Colonic mucosa (tissue), 4 donors: ENCODE results near the gene C1QTNF9. TPM values are rescaled to one million over a fixed set of nuclear protein-coding genes. Genes with fewer than 3 reads are reported as not detected.

Source experiments
- DNase-seq: peaks from one replicate; pipeline ENCODE4 v3.0.0-alpha.2; 2020
- H3K27ac ChIP-seq: fragments of 200-600 bp; one replicate; pipeline ENCODE4 v1.8.0; 2021
- H3K27me3 ChIP-seq: fragments of 200-600 bp; one replicate; pipeline ENCODE4 v1.8.0; 2021
- H3K36me3 ChIP-seq: fragments of 200-600 bp; one replicate; pipeline ENCODE4 v1.8.0; 2021
- H3K4me1 ChIP-seq: fragments of 200-600 bp; one replicate; pipeline ENCODE4 v1.8.0; 2021; ENCODE audit warnings: mild to moderate bottlenecking
- H3K4me3 ChIP-seq: fragments of 200-600 bp; one replicate; pipeline ENCODE4 v1.8.0; 2021
- H3K9ac ChIP-seq, 2 donors: one replicate each; pipeline ENCODE4 v1.7.0; 2013; ENCODE audit warnings: control low read depth in 2 of 2, low read depth in 2 of 2, low read length in 2 of 2
- H3K9me3 ChIP-seq: fragments of 200-600 bp; one replicate; pipeline ENCODE4 v1.8.0; 2021
- intact Hi-C: fragments of 100-400 bp; cut with DNase I; formaldehyde crosslinking; loops from one replicate; pipeline ENCODE4 v1.14.1; 2022
- total RNA-seq, 2 donors: library from RNA; stranded (reverse); fragmentation: NEBNext Ultra II Directional in 1 of 2; extraction: Animal tissue kit (Norgen Biotek cat#: 25700) in 1 of 2; gene quantifications; one replicate each; pipeline ENCODE4 v1.2.1, GENCODE V29; 2021
- TF ChIP-seq, protein P1 (sequence below): fragments of 200-600 bp; IDR thresholded peaks from one replicate; pipeline ENCODE4 v1.8.0; 2022; ENCODE audit warnings: antibody characterized with exemption, mild to moderate bottlenecking
- donor health status: healthy.
- donor health status: DM: no; HTN: no; CAD: no.
- donor health status: DM: no; HTN: no; CAD: no.

C1QTNF9 gene
- total RNA-seq, 2 donors from 2014 or later = 0.19 TPM; not detected in 1

DNA sequence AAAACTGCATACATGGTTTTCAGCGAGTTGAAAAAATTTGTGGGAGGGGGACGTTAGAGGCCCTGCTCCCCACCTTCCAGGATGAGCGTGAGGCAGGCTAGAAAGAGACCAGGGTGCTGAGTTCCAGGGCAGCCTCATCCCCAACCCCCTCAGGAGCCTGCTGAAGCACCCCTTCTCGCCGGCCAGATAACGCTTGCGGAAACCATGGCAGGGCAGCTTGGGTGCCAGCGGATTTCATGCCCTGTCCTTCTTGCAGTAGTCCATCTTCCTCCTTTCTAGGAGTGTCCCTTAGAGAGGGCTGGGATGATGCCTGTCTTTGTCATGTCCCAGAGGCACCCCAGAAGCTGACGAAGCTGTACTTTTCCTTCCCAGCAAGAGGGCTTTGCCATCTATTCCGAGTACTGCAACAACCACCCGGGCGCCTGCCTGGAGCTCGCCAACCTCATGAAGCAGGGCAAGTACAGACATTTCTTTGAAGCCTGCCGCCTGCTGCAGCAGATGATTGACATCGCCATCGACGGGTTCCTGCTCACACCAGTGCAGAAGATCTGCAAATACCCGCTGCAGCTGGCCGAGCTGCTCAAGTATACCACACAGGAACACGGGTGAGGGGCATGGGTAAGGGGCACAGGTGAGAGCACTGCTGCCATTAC is 19.0 kb upstream of the C1QTNF9 start:
- intact Hi-C loops = no loop called here

DNA sequence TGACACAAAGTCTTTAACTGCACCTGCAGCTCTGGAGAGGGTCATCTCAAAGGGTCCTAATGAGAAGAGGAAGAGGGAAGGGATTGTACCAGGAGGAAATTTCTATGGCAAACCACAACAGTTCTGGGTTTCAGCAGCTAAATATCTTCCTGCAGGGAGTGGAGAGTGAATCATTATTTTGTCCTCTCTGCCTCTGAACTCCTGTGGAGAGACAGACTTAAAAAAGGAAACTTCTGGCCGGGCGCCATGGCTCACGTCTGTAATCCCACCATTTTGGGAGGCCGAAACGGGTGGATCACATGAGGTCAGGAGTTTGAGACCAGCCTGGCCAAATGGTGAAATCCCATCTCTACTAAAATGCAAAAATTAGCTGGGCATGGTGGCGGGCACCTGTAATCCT is 16.9 kb upstream of the C1QTNF9 start:
- Histone ChIP-seq H3K36me3 (peaks cover 44% of the 10 kb centered on the region), H3K4me1 (no peaks in the 10 kb centered on the region), H3K9ac (no peak overlapping the region), H3K9me3 (no peaks in the 10 kb centered on the region), H3K27me3 (no peaks in the 10 kb centered on the region), H3K27ac (no peak overlapping the region), H3K4me3 (no peak overlapping the region)
- no peak for DNase-seq
- TF ChIP-seq, protein P1, sequence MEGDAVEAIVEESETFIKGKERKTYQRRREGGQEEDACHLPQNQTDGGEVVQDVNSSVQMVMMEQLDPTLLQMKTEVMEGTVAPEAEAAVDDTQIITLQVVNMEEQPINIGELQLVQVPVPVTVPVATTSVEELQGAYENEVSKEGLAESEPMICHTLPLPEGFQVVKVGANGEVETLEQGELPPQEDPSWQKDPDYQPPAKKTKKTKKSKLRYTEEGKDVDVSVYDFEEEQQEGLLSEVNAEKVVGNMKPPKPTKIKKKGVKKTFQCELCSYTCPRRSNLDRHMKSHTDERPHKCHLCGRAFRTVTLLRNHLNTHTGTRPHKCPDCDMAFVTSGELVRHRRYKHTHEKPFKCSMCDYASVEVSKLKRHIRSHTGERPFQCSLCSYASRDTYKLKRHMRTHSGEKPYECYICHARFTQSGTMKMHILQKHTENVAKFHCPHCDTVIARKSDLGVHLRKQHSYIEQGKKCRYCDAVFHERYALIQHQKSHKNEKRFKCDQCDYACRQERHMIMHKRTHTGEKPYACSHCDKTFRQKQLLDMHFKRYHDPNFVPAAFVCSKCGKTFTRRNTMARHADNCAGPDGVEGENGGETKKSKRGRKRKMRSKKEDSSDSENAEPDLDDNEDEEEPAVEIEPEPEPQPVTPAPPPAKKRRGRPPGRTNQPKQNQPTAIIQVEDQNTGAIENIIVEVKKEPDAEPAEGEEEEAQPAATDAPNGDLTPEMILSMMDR = no peak
- intact Hi-C loops = no loop called here

More for the DNA sequence above, 19.0 kb upstream of the C1QTNF9 start:
- TF ChIP-seq, protein P1 = no peak
- peaks cover 32% of the 10 kb centered on the region for H3K36me3 ChIP-seq
- DNase-seq = no peak
- H3K27ac ChIP-seq = no peak overlapping the region
- H3K4me1 ChIP-seq = no peaks in the 10 kb centered on the region
- no peak overlapping the region for H3K9ac ChIP-seq
- no peaks in the 10 kb centered on the region for H3K27me3 ChIP-seq
- no peaks in the 10 kb centered on the region for H3K9me3 ChIP-seq
- no peak overlapping the region for H3K4me3 ChIP-seq

DNA sequence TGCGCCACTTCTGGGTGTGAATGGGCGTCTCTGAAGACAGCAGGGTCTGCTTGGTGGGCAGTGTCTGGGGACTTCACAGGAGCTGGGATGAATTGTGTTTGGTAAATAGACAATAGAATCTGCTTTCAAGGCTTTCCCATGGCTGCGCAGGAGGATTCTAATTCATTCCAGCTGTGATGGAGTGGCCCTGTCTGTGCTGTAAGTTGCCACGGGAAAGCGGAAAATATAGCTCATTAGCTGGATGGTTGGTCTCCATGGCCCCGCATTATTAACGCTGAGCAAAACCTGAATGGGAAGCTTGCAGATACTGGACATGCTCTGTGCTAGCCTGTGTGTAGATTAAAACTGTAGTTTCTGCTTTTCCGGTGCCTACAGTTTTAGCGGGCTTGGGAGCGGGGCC is 15.6 kb upstream of the C1QTNF9 start:
- Histone ChIP-seq H3K27me3 (no peaks in the 10 kb centered on the region), H3K4me1 (no peaks in the 10 kb centered on the region), H3K9ac (no peak overlapping the region), H3K9me3 (no peaks in the 10 kb centered on the region), H3K36me3 (peaks cover 47% of the 10 kb centered on the region), H3K4me3 (no peak overlapping the region), H3K27ac (no peak overlapping the region)
- no peak for DNase-seq
- intact Hi-C loops = no loop called here
- TF ChIP-seq, protein P1 = no peak

GRCh38 chr13:24299488-24300114 is 9.8 kb upstream of the C1QTNF9 start:
- no peak for DNase-seq
- H3K4me1 ChIP-seq = no peaks in the 10 kb centered on the region
- H3K27me3 ChIP-seq = no peaks in the 10 kb centered on the region
- no peak overlapping the region for H3K4me3 ChIP-seq
- H3K27ac ChIP-seq = no peak overlapping the region
- intact Hi-C loops = loop anchor here (5.0 kb wide), 1 partner anchor 208 kb away; no protein-coding TSS in a partner anchor
- H3K36me3 ChIP-seq = peaks cover 33% of the 10 kb centered on the region
- H3K9me3 ChIP-seq = no peaks in the 10 kb centered on the region
- no peak overlapping the region for H3K9ac ChIP-seq
- TF ChIP-seq, protein P1 = no peak

DNA sequence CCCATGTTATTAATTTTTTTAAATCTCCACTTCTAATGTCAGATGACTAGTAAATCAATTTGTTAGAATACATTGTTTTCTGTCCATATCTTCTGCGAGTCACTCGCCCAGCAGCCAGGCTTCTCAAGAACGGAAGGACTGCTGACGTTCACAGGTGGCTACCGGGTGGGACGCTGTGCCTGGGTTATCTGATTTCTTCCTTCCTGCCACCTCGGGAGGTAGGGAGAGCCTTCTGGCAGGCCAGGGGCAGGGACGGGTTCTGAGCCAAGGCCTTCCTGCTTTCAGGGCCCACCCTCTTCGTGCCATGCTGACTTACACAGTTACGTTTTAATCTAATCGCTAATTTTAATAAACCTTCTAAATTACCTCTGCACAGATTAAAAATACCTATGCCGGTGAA is 7.9 kb upstream of the C1QTNF9 start:
- Histone ChIP-seq H3K27ac (no peak overlapping the region), H3K4me1 (no peaks in the 10 kb centered on the region), H3K9ac (no peak overlapping the region)

More for the DNA sequence above, 7.9 kb upstream of the C1QTNF9 start:
- no peaks in the 10 kb centered on the region for H3K27me3 ChIP-seq
- TF ChIP-seq, protein P1 = no peak
- peaks cover 19% of the 10 kb centered on the region for H3K36me3 ChIP-seq
- no peak for DNase-seq
- no peaks in the 10 kb centered on the region for H3K9me3 ChIP-seq
- H3K4me3 ChIP-seq = no peak overlapping the region
- intact Hi-C loops = loop anchor here (5.0 kb wide), 1 partner anchor 206 kb away; no protein-coding TSS in a partner anchor
